Vagina (tissue), 2 donors: ENCODE measurements around the gene CHRDL2.

ENCODE experiments used
- POLR2A ChIP-seq, 2 donors: fragments of 450-650 bp; IDR thresholded peaks; one replicate each; pipeline ENCODE4 v1.6.1; 2017; ENCODE audit warnings: antibody characterized with exemption in 2 of 2, mild to moderate bottlenecking in 2 of 2, moderate library complexity in 2 of 2
- POLR2AphosphoS5 ChIP-seq, 2 donors: sonication (generic); formaldehyde crosslinking; IDR thresholded peaks; one replicate each; pipeline ENCODE4 v1.9.0; 2017; ENCODE audit warnings: antibody characterized with exemption in 2 of 2, mild to moderate bottlenecking in 2 of 2, low read depth in 1 of 2; ENCODE audit not compliant: insufficient read depth in 1 of 2
- TF ChIP-seq, protein P1 (sequence below), 3 experiments: fragments of 450-650 bp in 2 of 3; fragments of 200-600 bp in 1 of 3; sonication (generic) in 1 of 3; IDR thresholded peaks; one replicate each; pipeline ENCODE4 v1.5.1; 2017 to 2019; ENCODE audit warnings: antibody characterized with exemption in 3 of 3, mild to moderate bottlenecking in 2 of 3, moderate library complexity in 2 of 3

DNA sequence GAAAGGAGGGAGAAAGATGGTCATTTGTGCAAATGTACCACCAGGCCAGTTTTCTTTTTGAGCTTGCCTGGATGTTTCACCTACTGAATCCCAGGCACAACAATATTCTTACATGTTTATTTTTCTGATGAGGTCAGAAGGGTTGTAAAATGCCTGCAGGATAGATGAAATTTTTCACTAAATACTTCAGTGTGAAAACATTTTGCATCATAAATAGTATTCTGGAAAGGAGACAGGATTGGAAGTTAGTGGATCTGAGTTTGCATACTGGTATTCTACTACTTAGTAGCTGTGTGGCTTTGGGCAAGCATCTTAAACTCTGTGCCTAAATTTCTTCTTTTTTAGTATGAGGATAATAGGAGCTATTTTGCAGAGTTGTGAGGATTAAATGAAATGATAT, 42.2 kb upstream of the CHRDL2 start:
- TF ChIP-seq, protein P1, sequence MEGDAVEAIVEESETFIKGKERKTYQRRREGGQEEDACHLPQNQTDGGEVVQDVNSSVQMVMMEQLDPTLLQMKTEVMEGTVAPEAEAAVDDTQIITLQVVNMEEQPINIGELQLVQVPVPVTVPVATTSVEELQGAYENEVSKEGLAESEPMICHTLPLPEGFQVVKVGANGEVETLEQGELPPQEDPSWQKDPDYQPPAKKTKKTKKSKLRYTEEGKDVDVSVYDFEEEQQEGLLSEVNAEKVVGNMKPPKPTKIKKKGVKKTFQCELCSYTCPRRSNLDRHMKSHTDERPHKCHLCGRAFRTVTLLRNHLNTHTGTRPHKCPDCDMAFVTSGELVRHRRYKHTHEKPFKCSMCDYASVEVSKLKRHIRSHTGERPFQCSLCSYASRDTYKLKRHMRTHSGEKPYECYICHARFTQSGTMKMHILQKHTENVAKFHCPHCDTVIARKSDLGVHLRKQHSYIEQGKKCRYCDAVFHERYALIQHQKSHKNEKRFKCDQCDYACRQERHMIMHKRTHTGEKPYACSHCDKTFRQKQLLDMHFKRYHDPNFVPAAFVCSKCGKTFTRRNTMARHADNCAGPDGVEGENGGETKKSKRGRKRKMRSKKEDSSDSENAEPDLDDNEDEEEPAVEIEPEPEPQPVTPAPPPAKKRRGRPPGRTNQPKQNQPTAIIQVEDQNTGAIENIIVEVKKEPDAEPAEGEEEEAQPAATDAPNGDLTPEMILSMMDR (IDR thresholded peaks at IDR 0.05) = no peak
- TF ChIP-seq POLR2A (IDR thresholded peaks at IDR 0.05) (no peak), POLR2AphosphoS5 (IDR thresholded peaks at IDR 0.05; ENCODE audit: insufficient read depth in 1 of 2, low read depth in 1 of 2) (no peak)
